HG03469 (cell line): Measurements from ENCODE around the gene SLMAP.
"Not testable (repeated sequence)": the region's sequence is repeated elsewhere in the genome, so short reads cannot be mapped to it uniquely, and the experiment has no call there.

ENCODE experiments used
- ATAC-seq: cut with Tn5 transposase; IDR thresholded peaks from one replicate; pipeline ENCODE4 v1.9.1; 2021; ENCODE audit warnings: mild to moderate bottlenecking, moderate library complexity, moderate number of reproducible peaks; ENCODE audit not compliant: unreplicated experiment

SLMAP gene

DNA sequence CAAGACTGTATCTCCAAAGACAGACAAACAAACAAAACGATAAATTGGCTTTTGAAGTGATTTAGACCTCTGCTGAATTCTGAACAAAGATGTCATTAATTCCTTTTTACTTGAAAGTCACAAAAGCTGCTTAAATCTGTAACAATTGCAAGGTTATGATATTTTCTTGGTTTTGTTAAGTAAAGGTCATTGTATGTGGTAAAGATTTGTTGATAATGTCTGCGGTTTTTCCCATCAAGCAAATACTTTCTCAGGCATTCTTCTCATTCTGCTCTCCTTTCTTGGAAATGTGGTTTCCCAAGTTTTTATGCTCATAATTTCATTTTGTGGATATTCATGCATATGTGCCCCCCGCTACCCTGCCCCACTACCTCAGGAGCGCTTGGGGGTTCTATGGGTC, 116.5 kb downstream of the SLMAP start:
- no peak for ATAC-seq

- ATAC-seq = no peak
These were observed 120.5 kb downstream of the SLMAP start for GRCh38 chr3:57876632-57877031.

- ATAC-seq = no peak
These were observed 121.0 kb downstream of the SLMAP start for GRCh38 chr3:57877116-57877515.

DNA sequence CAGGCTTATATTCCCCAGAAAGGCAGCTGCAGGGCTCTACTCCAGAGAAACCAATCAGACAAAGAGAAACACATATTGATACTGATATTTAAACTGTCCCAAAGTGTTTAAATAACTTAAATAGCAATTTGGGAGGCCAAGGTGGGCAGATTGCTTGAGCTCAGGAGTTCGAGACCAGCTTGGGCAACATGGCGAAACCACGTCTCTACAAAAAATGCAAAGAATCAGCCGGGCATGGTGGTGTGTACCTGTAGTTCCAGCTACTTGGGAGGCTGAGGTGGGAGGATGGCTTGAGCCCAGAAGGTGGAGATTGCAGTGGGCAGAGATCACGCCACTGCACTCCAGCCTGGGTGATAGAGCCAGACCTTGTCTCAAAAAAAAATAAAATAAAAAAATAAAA, 128.3 kb downstream of the SLMAP start:
- not testable (repeated sequence) for ATAC-seq

DNA sequence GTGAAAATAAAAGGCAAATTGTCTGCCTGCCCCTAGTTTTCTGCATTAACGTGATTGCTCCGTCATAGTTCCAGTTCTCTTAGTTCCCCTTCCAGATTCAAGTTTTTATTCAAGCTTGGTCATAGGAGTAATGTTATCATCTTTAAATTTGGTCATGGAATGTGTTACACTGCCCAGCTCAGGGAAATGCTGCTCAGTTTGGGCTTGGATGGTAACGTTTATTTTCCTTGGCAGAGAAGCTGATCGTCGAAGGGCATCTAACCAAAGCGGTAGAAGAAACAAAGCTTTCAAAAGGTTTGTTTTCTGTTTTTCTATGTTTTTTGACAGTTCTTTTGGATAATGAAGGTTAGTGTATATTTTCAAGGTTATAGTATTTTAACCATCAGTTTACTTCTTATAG, 133.7 kb downstream of the SLMAP start:
- no peak for ATAC-seq

GRCh38 chr3:57890874-57891273, 134.8 kb downstream of the SLMAP start:
- ATAC-seq = no peak

DNA sequence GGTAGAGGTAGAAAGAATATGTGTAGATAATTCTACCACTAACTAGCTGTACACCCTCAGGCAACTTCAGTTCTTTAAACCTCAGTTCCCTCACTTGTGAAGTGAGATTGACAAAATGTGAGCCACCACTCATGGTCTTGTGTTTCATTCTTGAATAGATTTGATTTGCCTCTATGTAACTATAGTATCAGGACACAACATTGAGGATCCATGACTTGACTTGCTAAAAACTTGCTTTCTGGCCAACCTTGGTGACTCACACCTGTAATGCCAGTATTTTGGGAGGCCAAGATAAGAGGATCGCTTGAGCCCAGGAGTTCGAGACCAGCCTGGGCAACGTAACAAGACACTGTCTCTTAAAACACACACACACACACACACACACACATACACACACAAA, 136.3 kb downstream of the SLMAP start:
- no peak for ATAC-seq

DNA sequence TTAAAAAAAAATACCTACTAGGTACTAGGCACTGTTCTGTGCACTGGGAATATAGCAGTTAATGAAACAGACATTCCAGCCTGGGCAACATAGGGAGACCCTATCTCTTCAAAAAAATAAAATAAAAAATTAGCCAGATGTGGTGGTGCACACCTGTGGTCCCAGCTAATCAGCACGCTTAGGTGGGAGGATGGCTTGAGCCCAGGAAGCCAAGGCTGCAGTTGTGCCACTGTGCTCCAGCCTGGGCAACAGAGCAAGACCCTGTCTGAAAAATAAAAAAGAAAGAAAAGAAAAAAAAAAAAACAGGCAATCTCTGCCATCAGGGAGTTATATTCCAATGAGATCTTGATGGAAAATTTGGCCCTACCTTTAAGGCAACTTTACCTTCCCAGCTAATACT, 137.0 kb downstream of the SLMAP start:
- no peak for ATAC-seq

DNA sequence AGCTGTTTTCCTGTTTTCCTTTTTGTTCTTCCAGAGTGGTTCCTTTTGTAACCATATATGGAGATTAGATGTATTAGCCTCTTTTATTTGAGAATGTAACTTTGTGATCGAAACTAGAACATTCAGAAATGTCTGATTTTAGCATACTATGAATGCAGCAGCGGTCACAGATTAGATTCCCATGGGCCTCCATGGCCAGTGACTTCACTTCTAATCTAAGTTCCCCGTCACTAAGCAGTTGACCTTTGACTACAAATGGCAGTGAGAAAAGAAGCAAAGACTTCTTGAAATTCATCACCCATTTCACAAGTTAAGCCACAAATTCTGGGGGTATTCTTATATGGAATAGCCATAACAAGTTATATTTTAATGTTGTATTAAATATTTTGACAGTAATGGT, 137.6 kb downstream of the SLMAP start:
- no peak for ATAC-seq

- no peak for ATAC-seq
These were observed 139.9 kb downstream of the SLMAP start for GRCh38 chr3:57896031-57896430.

GRCh38 chr3:57896691-57897090, 140.6 kb downstream of the SLMAP start:
- no peak for ATAC-seq

DNA sequence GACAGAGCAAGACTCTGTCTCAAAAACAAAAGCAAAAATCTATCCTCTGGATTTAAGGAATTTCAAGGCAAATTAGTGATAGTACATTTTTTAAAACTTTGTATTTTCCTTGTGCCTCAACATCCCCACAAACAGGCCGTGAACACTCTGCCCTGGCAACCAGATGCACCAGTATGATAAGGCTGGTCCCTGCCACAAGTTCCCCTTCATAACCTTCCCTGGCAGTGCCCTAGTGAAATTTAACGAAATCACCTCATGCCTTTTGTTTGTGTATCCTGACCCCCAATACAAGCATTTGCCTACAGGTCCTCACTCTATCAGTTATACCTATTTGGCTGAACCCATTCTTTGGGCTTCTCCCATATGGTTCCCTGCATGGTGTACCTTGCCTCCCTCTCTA, 144.7 kb downstream of the SLMAP start:
- ATAC-seq = no peak

DNA sequence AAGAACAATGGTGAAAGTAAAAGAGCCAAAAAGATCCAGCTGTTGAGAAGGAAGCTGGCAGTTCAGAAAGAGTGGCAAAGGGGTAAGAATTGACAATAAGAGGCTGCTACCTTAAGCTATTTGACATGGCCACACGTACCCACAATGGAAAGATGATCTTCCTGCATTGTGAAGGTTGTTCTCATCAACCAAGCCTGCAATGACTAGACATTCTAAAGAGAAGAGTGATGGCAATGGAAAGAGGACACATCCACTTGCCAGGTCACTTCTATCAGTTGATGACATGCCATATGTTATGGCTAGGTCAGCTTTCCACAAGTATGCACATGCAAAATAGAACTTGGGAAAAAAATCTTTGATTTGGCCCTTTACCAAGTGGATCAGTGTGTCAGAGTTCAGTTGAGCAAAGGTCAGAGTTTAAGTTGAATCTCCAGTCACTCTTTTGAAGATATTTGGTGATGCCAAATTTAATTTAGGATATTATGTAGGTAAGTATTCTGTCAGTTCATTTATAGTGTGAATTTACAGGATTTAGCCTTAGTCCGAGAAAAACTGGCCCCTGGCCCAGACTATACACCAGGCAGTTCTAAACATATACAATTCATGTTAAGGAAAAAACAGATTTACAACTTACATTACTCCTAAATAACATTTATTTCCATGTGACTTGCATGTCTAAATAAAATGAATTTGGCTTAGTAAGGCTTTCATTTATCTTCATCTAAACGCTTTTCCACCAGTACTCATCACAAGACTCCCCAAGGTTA, 147.2 kb downstream of the SLMAP start:
- no peak for ATAC-seq

GRCh38 chr3:57910990-57911389, 154.9 kb downstream of the SLMAP start:
- ATAC-seq = no peak

DNA sequence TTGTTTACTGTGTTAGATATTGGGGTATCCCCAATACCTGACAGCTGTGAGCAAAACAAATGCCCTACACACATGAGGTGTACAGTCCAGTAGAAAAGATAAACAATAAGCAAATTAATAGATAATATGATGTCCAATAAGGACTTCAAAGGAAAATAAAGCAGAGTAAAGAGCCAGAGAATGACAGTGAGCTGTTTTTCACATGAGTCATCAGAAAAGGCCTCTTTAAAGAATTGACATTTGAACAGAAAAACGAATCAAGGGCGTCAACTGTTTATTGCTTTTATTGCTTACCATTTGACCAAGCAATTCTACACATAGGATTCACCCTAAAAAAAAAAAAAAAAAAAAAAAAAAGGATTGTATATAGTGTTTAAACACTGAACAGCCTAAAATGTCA, 155.5 kb downstream of the SLMAP start:
- no peak for ATAC-seq

DNA sequence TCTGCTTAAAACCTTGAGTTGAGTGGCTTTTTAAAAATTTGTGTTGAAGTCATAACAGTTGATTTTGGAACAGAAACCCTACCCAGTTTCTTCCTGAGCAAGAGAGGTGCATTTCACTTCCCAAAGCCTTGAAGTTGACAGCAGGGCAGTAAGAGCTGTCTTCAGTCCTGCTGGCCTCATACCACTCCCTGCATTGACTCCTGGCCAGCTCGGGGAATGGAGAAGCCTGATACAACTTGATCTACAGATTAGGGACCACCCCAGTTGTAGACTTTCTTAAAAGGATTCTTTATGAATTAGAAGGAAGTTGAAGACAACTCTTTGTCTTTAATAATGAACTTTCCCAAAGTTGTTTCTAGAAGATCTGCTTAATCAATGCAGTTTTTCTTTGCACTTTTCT, 161.5 kb downstream of the SLMAP start:
- no peak for ATAC-seq

DNA sequence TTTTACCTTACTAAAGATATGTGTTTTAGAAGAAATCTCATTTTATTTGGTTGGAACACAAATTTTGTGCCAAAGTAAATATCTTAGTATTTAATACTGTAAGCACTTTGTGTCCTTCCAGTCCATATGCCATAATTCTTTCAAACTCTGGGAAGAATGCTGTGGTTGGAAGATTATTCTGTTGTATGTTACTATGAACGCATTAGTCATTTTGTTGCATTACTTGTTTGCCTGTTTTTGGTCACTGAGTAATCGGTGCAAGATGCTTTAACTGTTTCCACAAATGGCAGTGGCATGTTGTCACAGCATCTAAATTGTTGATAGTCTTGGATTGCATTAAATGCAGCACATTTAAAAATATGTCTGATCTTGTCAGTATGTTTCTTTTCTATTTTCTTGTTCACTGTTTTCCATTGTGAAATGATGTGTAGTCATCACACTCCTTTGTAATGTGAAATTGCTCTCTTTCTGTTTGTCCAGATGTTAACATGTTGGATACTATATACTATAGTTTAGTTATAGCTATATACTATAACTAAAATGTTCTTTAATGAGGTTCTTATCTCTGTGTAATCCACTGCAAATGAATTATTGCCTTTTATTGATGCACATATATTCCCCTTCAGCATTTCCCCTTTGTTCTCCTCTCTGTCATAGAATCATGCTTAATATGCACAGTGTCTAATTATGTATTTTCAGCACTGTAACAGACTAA, 162.2 kb downstream of the SLMAP start:
- no peak for ATAC-seq

- ATAC-seq = no peak
These were observed 163.9 kb downstream of the SLMAP start for GRCh38 chr3:57919987-57920386.

- ATAC-seq = no peak
These were observed 167.0 kb downstream of the SLMAP start for GRCh38 chr3:57923101-57923500.

DNA sequence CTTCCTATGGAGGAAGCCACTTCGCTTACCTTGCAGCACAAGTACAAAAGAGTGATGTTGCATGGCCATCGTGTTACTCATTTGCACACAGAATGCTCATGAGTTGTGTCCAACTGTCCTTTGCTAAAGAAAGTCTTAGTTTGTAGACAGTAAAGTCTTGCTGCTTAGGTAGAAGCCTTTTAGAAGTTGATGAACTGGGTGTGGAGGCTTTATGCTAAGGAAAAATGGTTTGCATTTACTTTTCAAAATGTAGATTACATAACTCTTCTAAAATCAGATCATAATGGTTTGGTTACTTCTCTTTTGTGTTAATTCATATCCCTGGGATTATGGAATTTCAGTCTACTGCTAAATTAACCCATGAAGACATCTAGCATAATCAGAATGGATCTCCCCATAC, 167.6 kb downstream of the SLMAP start:
- ATAC-seq = no peak

- ATAC-seq = no peak
These were observed 171.1 kb downstream of the SLMAP start for GRCh38 chr3:57927166-57927565.

- no peak for ATAC-seq
These were observed 171.8 kb downstream of the SLMAP start for GRCh38 chr3:57927916-57928315.

GRCh38 chr3:57928511-57928910, 172.4 kb downstream of the SLMAP start:
- ATAC-seq = no peak
